Small intestine (tissue), 7 donors: ENCODE data around the gene AJAP1. TPM values are rescaled to one million over a fixed set of nuclear protein-coding genes. Genes with fewer than 3 reads are reported as not detected.

Source experiments
- DNase-seq, 2 donors: peaks; one replicate each; pipeline versions ENCODE4 v3.0.0 to v3.0.0-alpha.2; 2013
- FAIRE-seq: peaks from 2 replicates; lab custom pipeline; 2012; peaks lifted over from hg19 to GRCh38; lab: Jason Lieb, UNC
- H3K27ac ChIP-seq, 3 donors: one replicate each; pipeline ENCODE4 v1.5.1; 2013; ENCODE audit warnings: low read length in 2 of 3, mild to moderate bottlenecking in 2 of 3, control low read depth in 1 of 3, inconsistent platforms in 1 of 3, low read depth in 1 of 3, moderate library complexity in 1 of 3
- H3K27me3 ChIP-seq, 3 donors: one replicate each; pipeline ENCODE4 v1.6.1; 2013; ENCODE audit warnings: low read length in 3 of 3, inconsistent platforms in 1 of 3; ENCODE audit not compliant: control insufficient read depth in 3 of 3, insufficient read depth in 3 of 3
- H3K36me3 ChIP-seq, 3 donors: one replicate each; pipeline ENCODE4 v1.6.1; 2013; ENCODE audit warnings: low read length in 3 of 3, inconsistent platforms in 1 of 3, low read depth in 1 of 3, mild to moderate bottlenecking in 1 of 3, moderate library complexity in 1 of 3; ENCODE audit not compliant: control insufficient read depth in 3 of 3, insufficient read depth in 2 of 3
- H3K4me1 ChIP-seq, 3 donors: one replicate each; pipeline ENCODE4 v1.6.1; 2013; ENCODE audit warnings: low read length in 2 of 3, inconsistent platforms in 1 of 3, low read depth in 1 of 3, mild to moderate bottlenecking in 1 of 3, moderate library complexity in 1 of 3; ENCODE audit not compliant: control insufficient read depth in 3 of 3, insufficient read depth in 2 of 3
- H3K4me3 ChIP-seq, 3 donors: one replicate each; pipeline ENCODE4 v1.5.1; 2013; ENCODE audit warnings: low read length in 3 of 3, control low read depth in 1 of 3, inconsistent platforms in 1 of 3, low read depth in 1 of 3, mild to moderate bottlenecking in 1 of 3, moderate library complexity in 1 of 3
- H3K9me3 ChIP-seq, 2 donors: one replicate each; pipeline ENCODE4 v1.6.1; 2013; ENCODE audit warnings: low read depth in 1 of 2, low read length in 1 of 2; ENCODE audit not compliant: control insufficient read depth in 2 of 2, insufficient read depth in 1 of 2
- WGBS, 3 donors: extraction: QIAGEN DNeasy Blood & Tissue Kit; methylation state at CpG; one replicate each; pipeline ENCODE4 v1.1.7; 2013; 5-methylcytosine and 5-hydroxymethylcytosine counted together
- polyA plus RNA-seq, 4 donors: library from polyadenylated mRNA; stranded (reverse) in 3 of 4; unstranded in 1 of 4; fragments of 200-250 nt in 3 of 4; fragments of 120-200 nt in 1 of 4; gene quantifications; one replicate each; pipeline versions ENCODE4 v1.2.1 to v1.2.3, GENCODE V29; 2013
- donor health status: healthy with polysubstance abuse.
- donor health status: control.
- donor health status: control.
- donor health status: Bipolar disorder and iron deficiency.
- donor health status: healthy.

AJAP1 gene
- polyA plus RNA-seq, 4 donors = 0.13 to 0.27 (median 0.27) TPM; not detected in 1

- peaks cover 0 to 8% of the 10 kb centered on the region in 2 donors for H3K9me3 ChIP-seq
- FAIRE-seq (no peak), DNase-seq (no peak)
- H3K27me3 ChIP-seq = no peaks in the 10 kb centered on the region
- no peaks in the 10 kb centered on the region for H3K36me3 ChIP-seq
- H3K4me1 ChIP-seq = no peaks in the 10 kb centered on the region
- H3K4me3 ChIP-seq = no peak overlapping the region
- H3K27ac ChIP-seq = no peak overlapping the region
- 85 to 91% (median 86%) methylated on average over 13 of the region's 13 CpGs for WGBS, 3 donors
Observed at GRCh38 chr1:4674676-4675075, 20.3 kb downstream of the AJAP1 start.

DNA sequence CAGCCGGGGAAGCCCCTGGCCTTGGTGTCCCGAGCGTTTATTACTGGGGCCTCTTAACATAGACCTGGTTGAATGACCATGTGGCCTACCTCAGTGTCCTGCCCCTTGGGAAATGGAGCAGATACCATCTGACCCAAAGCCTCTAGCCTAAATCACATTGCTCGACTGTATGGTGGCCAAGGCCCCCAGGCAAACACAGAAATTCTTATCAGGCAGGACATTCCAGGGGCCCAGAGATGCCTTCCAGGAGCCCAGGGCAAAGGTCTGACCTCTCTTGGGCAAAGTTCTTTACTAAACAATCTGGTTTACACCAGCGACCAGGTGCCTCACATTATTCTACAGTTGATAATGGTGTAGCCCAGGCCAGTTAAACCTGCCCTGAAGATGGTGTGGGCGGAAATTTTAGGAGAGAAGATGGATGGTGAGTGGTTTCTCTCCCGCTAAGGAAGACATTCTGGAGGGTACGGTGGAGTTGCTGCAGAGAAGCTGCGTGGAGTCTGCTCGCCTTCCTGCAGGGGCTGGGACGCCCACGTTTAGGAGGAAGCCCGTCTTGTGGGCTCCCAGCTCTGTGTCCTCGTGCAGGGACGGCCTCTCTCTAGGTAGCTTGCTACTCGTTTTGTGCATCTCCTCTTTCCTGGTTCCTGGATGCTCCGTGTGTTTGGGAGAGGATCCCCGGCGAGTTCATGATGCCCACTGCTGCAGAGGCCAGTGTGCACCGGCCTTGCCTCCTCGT, 21.2 kb downstream of the AJAP1 start:
- peaks cover 0 to 12% of the 10 kb centered on the region in 2 donors for H3K9me3 ChIP-seq
- no peaks in the 10 kb centered on the region for H3K4me1 ChIP-seq
- FAIRE-seq (no peak), DNase-seq (no peak)
- no peak overlapping the region for H3K4me3 ChIP-seq
- H3K27ac ChIP-seq = no peak overlapping the region
- no peaks in the 10 kb centered on the region for H3K36me3 ChIP-seq
- WGBS, 3 donors = 77 to 79% (median 77%) methylated on average over 21 of the region's 21 CpGs
- H3K27me3 ChIP-seq = no peaks in the 10 kb centered on the region

DNA sequence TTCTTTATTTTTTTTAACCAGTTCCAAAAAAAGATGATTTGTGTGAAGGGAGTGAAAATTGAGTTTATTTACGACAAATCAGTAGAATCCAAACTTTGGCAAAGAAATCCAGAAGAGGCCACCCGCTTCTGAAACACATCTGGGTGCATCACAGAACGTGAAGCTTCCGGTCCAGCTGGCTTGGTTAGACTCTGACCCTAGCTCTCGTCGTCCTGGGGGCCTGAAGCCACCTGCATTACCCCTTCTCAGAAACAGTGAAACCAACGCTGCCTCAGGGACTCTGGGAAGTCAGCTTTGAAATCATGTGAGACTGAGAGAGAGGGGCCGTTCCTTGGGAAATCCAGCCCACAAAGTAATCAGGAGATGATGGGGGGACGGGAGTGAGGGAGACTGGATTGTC, 21.8 kb downstream of the AJAP1 start:
- Histone ChIP-seq H3K36me3 (no peaks in the 10 kb centered on the region), H3K4me3 (no peak overlapping the region), H3K4me1 (no peaks in the 10 kb centered on the region), H3K27ac (no peak overlapping the region), H3K27me3 (no peaks in the 10 kb centered on the region), H3K9me3 (peaks cover 0 to 12% of the 10 kb centered on the region in 2 donors)
- DNase-seq (no peak), FAIRE-seq (no peak)
- WGBS, 3 donors = 69 to 71% (median 69%) methylated on average over 9 of the region's 9 CpGs

GRCh38 chr1:4677608-4678007, 23.2 kb downstream of the AJAP1 start:
- no peak for FAIRE-seq

DNA sequence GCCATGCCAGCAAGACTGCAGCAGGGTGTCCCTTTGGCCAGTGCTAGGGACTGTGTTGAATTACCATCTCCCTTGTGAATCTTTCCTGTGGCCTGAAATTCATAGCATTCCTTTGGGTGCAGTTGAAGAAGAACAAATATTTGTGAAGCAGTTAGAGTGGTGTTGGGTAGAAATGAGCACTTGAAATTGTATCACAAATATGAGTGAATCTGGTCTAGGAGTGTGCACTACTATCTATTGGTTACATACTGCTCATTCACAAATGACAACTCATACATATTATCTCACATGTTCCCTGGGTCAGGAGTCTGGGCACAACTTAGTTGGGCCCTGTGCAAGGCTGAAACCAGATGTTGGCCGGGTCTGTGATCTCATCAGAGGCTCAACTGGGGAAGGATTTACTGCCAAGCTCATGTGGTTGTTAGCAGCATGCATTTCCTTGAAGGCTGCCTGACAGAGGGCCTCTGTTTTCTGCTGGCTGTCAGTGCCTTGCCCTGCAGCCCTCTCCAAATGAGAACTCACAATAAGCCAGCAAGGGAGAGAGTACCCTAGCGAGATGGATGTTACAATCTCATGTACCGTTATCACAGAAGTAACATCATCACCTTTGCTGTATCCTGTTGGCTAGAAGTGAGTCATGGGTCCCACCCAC, 23.8 kb downstream of the AJAP1 start:
- 65 to 87% (median 84%) methylated on average over 3 of the region's 3 CpGs for WGBS, 3 donors
- Histone ChIP-seq H3K4me3 (no peak overlapping the region), H3K27ac (no peak overlapping the region), H3K36me3 (no peaks in the 10 kb centered on the region), H3K27me3 (no peaks in the 10 kb centered on the region), H3K9me3 (peaks cover 0 to 12% of the 10 kb centered on the region in 2 donors), H3K4me1 (no peaks in the 10 kb centered on the region)
- no peak for DNase-seq
- FAIRE-seq = no peak

More at GRCh38 chr1:4677608-4678007, 23.2 kb downstream of the AJAP1 start:
- H3K4me3 ChIP-seq = no peak overlapping the region
- no peaks in the 10 kb centered on the region for H3K4me1 ChIP-seq
- H3K9me3 ChIP-seq = peaks cover 0 to 12% of the 10 kb centered on the region in 2 donors
- H3K36me3 ChIP-seq = no peaks in the 10 kb centered on the region
- 82 to 90% (median 87%) methylated on average over 7 of the region's 7 CpGs for WGBS, 3 donors
- no peak overlapping the region for H3K27ac ChIP-seq
- H3K27me3 ChIP-seq = no peaks in the 10 kb centered on the region
- no peak for DNase-seq

GRCh38 chr1:4681026-4681425, 26.6 kb downstream of the AJAP1 start:
- Histone ChIP-seq H3K9me3 (peaks cover 0 to 12% of the 10 kb centered on the region in 2 donors), H3K4me3 (no peak overlapping the region), H3K4me1 (no peaks in the 10 kb centered on the region), H3K36me3 (no peaks in the 10 kb centered on the region), H3K27me3 (no peaks in the 10 kb centered on the region), H3K27ac (no peak overlapping the region)
- FAIRE-seq = no peak
- 69 to 74% (median 72%) methylated on average over 9 of the region's 9 CpGs for WGBS, 3 donors
- DNase-seq = no peak

GRCh38 chr1:4682607-4683220, 28.3 kb downstream of the AJAP1 start:
- H3K4me1 ChIP-seq = no peaks in the 10 kb centered on the region
- no peak overlapping the region for H3K4me3 ChIP-seq
- no peaks in the 10 kb centered on the region for H3K27me3 ChIP-seq
- H3K36me3 ChIP-seq = no peaks in the 10 kb centered on the region
- DNase-seq (no peak), FAIRE-seq (no peak)
- H3K27ac ChIP-seq = no peak overlapping the region
- 78 to 81% (median 79%) methylated on average over 2 of the region's 2 CpGs for WGBS, 3 donors
- peaks cover 0 to 12% of the 10 kb centered on the region in 2 donors for H3K9me3 ChIP-seq

GRCh38 chr1:4684136-4684535, 29.7 kb downstream of the AJAP1 start:
- Histone ChIP-seq H3K27me3 (no peaks in the 10 kb centered on the region), H3K9me3 (peaks cover 0 to 5% of the 10 kb centered on the region in 2 donors), H3K36me3 (no peaks in the 10 kb centered on the region), H3K4me3 (no peak overlapping the region), H3K4me1 (no peaks in the 10 kb centered on the region), H3K27ac (no peak overlapping the region)
- FAIRE-seq (no peak), DNase-seq (no peak)
- WGBS, 3 donors = 50 to 71% (median 53%) methylated on average over 8 of the region's 8 CpGs
